Activated T-helper 1 cell treated with anti-CD3 and anti-CD28 coated beads, Interleukin-2, amount 50 U/mL, for 16 hours (primary cell): Measurements from ENCODE around the gene HIVEP2.
A peak's percentile ranks its signal among the peaks of the same experiment; 100 is the strongest.

Source experiments
- DNase-seq, 2 donors: peaks; one replicate each; pipeline ENCODE4 v3.0.0-alpha.2; 2020; ENCODE audit warnings: low read depth in 1 of 2, low spot score in 1 of 2

The HIVEP2 gene

GRCh38 chr6:142945446-142946180 lies 637 bp upstream of the HIVEP2 start:
- DNase-seq = peak; percentile 28 to 50

GRCh38 chr6:142944124-142945048 lies 590 bp downstream of the HIVEP2 start:
- DNase-seq = peak; percentile 73 to 89

GRCh38 chr6:142943711-142944123 lies 1.3 kb downstream of the HIVEP2 start:
- peak in 1 of 2 donors; percentile 27 for DNase-seq

- no peak for DNase-seq
Observed at GRCh38 chr6:142942805-142943227, 2.2 kb downstream of the HIVEP2 start.

- no peak for DNase-seq
Observed at GRCh38 chr6:142942238-142942637, 2.7 kb downstream of the HIVEP2 start.

GRCh38 chr6:142941018-142941417 lies 4.0 kb downstream of the HIVEP2 start:
- no peak for DNase-seq

GRCh38 chr6:142940487-142940886 lies 4.5 kb downstream of the HIVEP2 start:
- no peak for DNase-seq

GRCh38 chr6:142938510-142938909 lies 6.5 kb downstream of the HIVEP2 start:
- no peak for DNase-seq

- DNase-seq = no peak
Observed at GRCh38 chr6:142937986-142938385, 7.0 kb downstream of the HIVEP2 start.

GRCh38 chr6:142935553-142936517 lies 9.1 kb downstream of the HIVEP2 start:
- no peak for DNase-seq

GRCh38 chr6:142934599-142934998 lies 10.4 kb downstream of the HIVEP2 start:
- DNase-seq = no peak

- DNase-seq = no peak
Observed at GRCh38 chr6:142934106-142934505, 10.9 kb downstream of the HIVEP2 start.

GRCh38 chr6:142933701-142934100 lies 11.3 kb downstream of the HIVEP2 start:
- no peak for DNase-seq

GRCh38 chr6:142932889-142933288 lies 12.1 kb downstream of the HIVEP2 start:
- DNase-seq = no peak

GRCh38 chr6:142929751-142930358 lies 15.1 kb downstream of the HIVEP2 start:
- no peak for DNase-seq

GRCh38 chr6:142927904-142928303 lies 17.1 kb downstream of the HIVEP2 start:
- DNase-seq = no peak

- no peak for DNase-seq
Observed at GRCh38 chr6:142927271-142927580, 17.8 kb downstream of the HIVEP2 start.

GRCh38 chr6:142926494-142927270 lies 18.3 kb downstream of the HIVEP2 start:
- peak; percentile 48 to 54 for DNase-seq

- DNase-seq = no peak
Observed at GRCh38 chr6:142926177-142926493, 18.8 kb downstream of the HIVEP2 start.

GRCh38 chr6:142925575-142926110 lies 19.3 kb downstream of the HIVEP2 start:
- no peak for DNase-seq
